ENCODE results near the gene DAD1.

GRCh38 chr14:22597265-22597664 lies 8.2 kb upstream of the DAD1 start:
- TF ChIP-seq, protein P1, sequence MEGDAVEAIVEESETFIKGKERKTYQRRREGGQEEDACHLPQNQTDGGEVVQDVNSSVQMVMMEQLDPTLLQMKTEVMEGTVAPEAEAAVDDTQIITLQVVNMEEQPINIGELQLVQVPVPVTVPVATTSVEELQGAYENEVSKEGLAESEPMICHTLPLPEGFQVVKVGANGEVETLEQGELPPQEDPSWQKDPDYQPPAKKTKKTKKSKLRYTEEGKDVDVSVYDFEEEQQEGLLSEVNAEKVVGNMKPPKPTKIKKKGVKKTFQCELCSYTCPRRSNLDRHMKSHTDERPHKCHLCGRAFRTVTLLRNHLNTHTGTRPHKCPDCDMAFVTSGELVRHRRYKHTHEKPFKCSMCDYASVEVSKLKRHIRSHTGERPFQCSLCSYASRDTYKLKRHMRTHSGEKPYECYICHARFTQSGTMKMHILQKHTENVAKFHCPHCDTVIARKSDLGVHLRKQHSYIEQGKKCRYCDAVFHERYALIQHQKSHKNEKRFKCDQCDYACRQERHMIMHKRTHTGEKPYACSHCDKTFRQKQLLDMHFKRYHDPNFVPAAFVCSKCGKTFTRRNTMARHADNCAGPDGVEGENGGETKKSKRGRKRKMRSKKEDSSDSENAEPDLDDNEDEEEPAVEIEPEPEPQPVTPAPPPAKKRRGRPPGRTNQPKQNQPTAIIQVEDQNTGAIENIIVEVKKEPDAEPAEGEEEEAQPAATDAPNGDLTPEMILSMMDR (IDR thresholded peaks at IDR 0.05): no peak
- TF ChIP-seq POLR2A (IDR thresholded peaks at IDR 0.05): no peak
